Bronchial epithelial cell (primary cell): ENCODE data around the gene POLR3B. TPM values are rescaled to one million over a fixed set of nuclear protein-coding genes. Genes with fewer than 3 reads are reported as not detected.

Source experiments
- DNase-seq: peaks from one replicate; pipeline ENCODE4 v3.0.0-alpha.2; 2010; ENCODE audit warnings: low read depth
- FAIRE-seq: peaks from 2 replicates; lab custom pipeline; 2011; peaks lifted over from hg19 to GRCh38; lab: Jason Lieb, UNC
- H3K27me3 ChIP-seq: 2 replicates; pipeline ENCODE4 v1.5.1; 2011; ENCODE audit warnings: low read length; ENCODE audit not compliant: control insufficient read depth, insufficient read depth
- H3K36me3 ChIP-seq: 2 replicates; pipeline ENCODE4 v1.5.1; 2011; ENCODE audit warnings: low read length; ENCODE audit not compliant: control insufficient read depth, insufficient read depth
- H3K4me3 ChIP-seq: 2 replicates; pipeline ENCODE4 v1.5.1; 2011; ENCODE audit warnings: mild to moderate bottlenecking, low read depth, low read length, control low read depth
- CTCF ChIP-seq: IDR thresholded peaks from 2 replicates; pipeline ENCODE4 v1.5.1; 2011; ENCODE audit warnings: mild to moderate bottlenecking, moderate library complexity, low read length, control low read depth, inconsistent platforms; ENCODE audit not compliant: insufficient read depth, severe bottlenecking
- total RNA-seq: library from RNA; depleted of rRNA; stranded (reverse); fragments of >200 nt; gene quantifications from 2 replicates; pipeline ENCODE4 v1.2.1, GENCODE V29; 2014

The POLR3B gene
- total RNA-seq, 1 donor from 2014 or later = 9.7 TPM

GRCh38 chr12:106434526-106434925 lies 77.0 kb downstream of the POLR3B start:
- H3K4me3 ChIP-seq = no peak overlapping the region
- no peaks in the 10 kb centered on the region for H3K27me3 ChIP-seq
- DNase-seq (no peak), FAIRE-seq (peak; percentile 92)
- peaks cover 3% of the 10 kb centered on the region for H3K36me3 ChIP-seq
- TF ChIP-seq CTCF = no peak

GRCh38 chr12:106436164-106436563 lies 78.6 kb downstream of the POLR3B start:
- no peak for TF ChIP-seq CTCF
- FAIRE-seq (no peak), DNase-seq (peak; percentile 15)
- no peaks in the 10 kb centered on the region for H3K27me3 ChIP-seq
- peaks cover 1% of the 10 kb centered on the region for H3K36me3 ChIP-seq
- H3K4me3 ChIP-seq = no peak overlapping the region

GRCh38 chr12:106442575-106442974 lies 85.0 kb downstream of the POLR3B start:
- no peaks in the 10 kb centered on the region for H3K27me3 ChIP-seq
- DNase-seq (no peak), FAIRE-seq (no peak)
- peaks cover 1% of the 10 kb centered on the region for H3K36me3 ChIP-seq
- no peak overlapping the region for H3K4me3 ChIP-seq
- no peak for TF ChIP-seq CTCF

GRCh38 chr12:106445053-106445452 lies 87.5 kb downstream of the POLR3B start:
- TF ChIP-seq CTCF = no peak
- Histone ChIP-seq H3K27me3 (no peaks in the 10 kb centered on the region), H3K4me3 (no peak overlapping the region), H3K36me3 (peaks cover 1% of the 10 kb centered on the region)
- FAIRE-seq (no peak), DNase-seq (no peak)

- Histone ChIP-seq H3K27me3 (no peaks in the 10 kb centered on the region), H3K36me3 (peaks cover 1% of the 10 kb centered on the region), H3K4me3 (no peak overlapping the region)
- no peak for FAIRE-seq
- TF ChIP-seq CTCF = no peak
- DNase-seq = no peak
Observed at GRCh38 chr12:106445959-106446358, 88.4 kb downstream of the POLR3B start.

GRCh38 chr12:106446419-106447092 lies 89.0 kb downstream of the POLR3B start:
- no peak for FAIRE-seq
- H3K27me3 ChIP-seq = no peaks in the 10 kb centered on the region
- no peak for DNase-seq
- peaks cover 1% of the 10 kb centered on the region for H3K36me3 ChIP-seq
- no peak overlapping the region for H3K4me3 ChIP-seq
- TF ChIP-seq CTCF = no peak
